IMR-90 (cell line): ENCODE results near the gene CD99. TPM values are rescaled to one million over a fixed set of nuclear protein-coding genes. Genes with fewer than 3 reads are reported as not detected.

Source experiments
- ATAC-seq: fragments of 200-7000 bp; cut with Tn5 transposase; 2 replicates; pipeline ENCODE4 v1.9.1; 2020; ENCODE audit warnings: low read depth, mild to moderate bottlenecking, moderate library complexity
- BruUV-seq: library from RNA; stranded (reverse); fragments of 400-500 nt; replicated peaks from 2 replicates; lab custom pipeline; 2021; lab: Mats Ljungman, UMichigan
- CTCF ChIA-PET: fragments of 300-600 bp; formaldehyde crosslinking; extraction: SDS; loops from one replicate; lab custom pipeline; 2021; ENCODE audit warnings: antibody characterized with exemption; lab: Yijun Ruan, JAX
- POLR2A ChIA-PET: fragments of 300-600 bp; sonication (Branson Sonifier 250); formaldehyde crosslinking; loops from one replicate; lab custom pipeline; 2022; ENCODE audit warnings: antibody characterized with exemption; ENCODE audit not compliant: unreplicated experiment; lab: Charles Lee
- DNase-seq: peaks from one replicate; pipeline ENCODE4 v3.0.0; 2013
- H2AFZ ChIP-seq: replicated peaks from 2 replicates; pipeline ENCODE3; 2013; ENCODE audit warnings: low read length, mild to moderate bottlenecking; ENCODE audit not compliant: poor library complexity
- H2AK5ac ChIP-seq: 2 replicates; pipeline ENCODE4 v1.6.1; 2013; ENCODE audit warnings: low read depth, low read length, inconsistent platforms
- H2AK9ac ChIP-seq: replicated peaks from 2 replicates; pipeline ENCODE3; 2013; ENCODE audit warnings: mild to moderate bottlenecking, low read depth, low read length, moderate library complexity; ENCODE audit not compliant: poor library complexity
- H2BK120ac ChIP-seq: 2 replicates; pipeline ENCODE4 v1.6.1; 2013; ENCODE audit warnings: low read depth, low read length, inconsistent platforms
- H2BK15ac ChIP-seq: 3 replicates; pipeline ENCODE4 v1.6.1; 2013; ENCODE audit warnings: low read depth, low read length, inconsistent platforms
- H2BK20ac ChIP-seq: 2 replicates; pipeline ENCODE4 v1.6.1; 2013; ENCODE audit warnings: low read depth, mild to moderate bottlenecking, inconsistent platforms, low read length, moderate library complexity
- H2BK5ac ChIP-seq: 2 replicates; pipeline ENCODE4 v1.6.1; 2013; ENCODE audit warnings: mild to moderate bottlenecking, low read depth, low read length, inconsistent platforms; ENCODE audit not compliant: poor library complexity, severe bottlenecking
- H3K14ac ChIP-seq: replicated peaks from 2 replicates; pipeline ENCODE4 v1.6.1; 2013; ENCODE audit warnings: low read depth, low read length, inconsistent platforms
- H3K18ac ChIP-seq: 2 replicates; pipeline ENCODE4 v1.6.1; 2013; ENCODE audit warnings: low read depth, low read length, control low read depth
- H3K23ac ChIP-seq: 2 replicates; pipeline ENCODE4 v1.6.1; 2013; ENCODE audit warnings: low read depth, low read length, inconsistent platforms
- H3K27ac ChIP-seq: 2 replicates; pipeline ENCODE4 v1.5.1; 2013; ENCODE audit warnings: mild to moderate bottlenecking, control low read depth, low read length; ENCODE audit not compliant: insufficient read depth
- H3K27me3 ChIP-seq: 2 replicates; pipeline ENCODE4 v1.6.1; 2013; ENCODE audit warnings: low read length; ENCODE audit not compliant: control insufficient read depth, insufficient read depth
- H3K36me3 ChIP-seq: 2 replicates; pipeline ENCODE4 v1.6.1; 2013; ENCODE audit warnings: low read length, mixed read lengths; ENCODE audit not compliant: control insufficient read depth, insufficient read depth
- H3K4ac ChIP-seq: 2 replicates; pipeline ENCODE4 v1.6.1; 2013; ENCODE audit warnings: low read depth, low read length, inconsistent platforms
- H3K4me1 ChIP-seq: 2 replicates; pipeline ENCODE4 v1.6.1; 2013; ENCODE audit warnings: low read length, mixed read lengths; ENCODE audit not compliant: control insufficient read depth, insufficient read depth
- H3K4me2 ChIP-seq: 2 replicates; pipeline ENCODE4 v1.6.1; 2013; ENCODE audit warnings: low read depth, mild to moderate bottlenecking, control low read depth, low read length, moderate library complexity
- H3K4me3 ChIP-seq: 2 replicates; pipeline ENCODE4 v1.5.1; 2013; ENCODE audit warnings: low read depth, mild to moderate bottlenecking, control low read depth, low read length, moderate library complexity; ENCODE audit not compliant: insufficient read depth
- H3K56ac ChIP-seq: 2 replicates; pipeline ENCODE4 v1.6.1; 2013; ENCODE audit warnings: low read length, inconsistent platforms; ENCODE audit not compliant: insufficient read depth; ENCODE audit errors: extremely low read depth
- H3K79me1 ChIP-seq, 2 experiments: 2 replicates each; pipeline ENCODE4 v1.6.1; 2013; ENCODE audit warnings: low read length in 2 of 2, inconsistent platforms in 1 of 2, low read depth in 1 of 2
- H3K9ac ChIP-seq: 2 replicates; pipeline ENCODE4 v1.6.1; 2013; ENCODE audit warnings: low read depth, low read length, control low read depth
- H3K9me1 ChIP-seq: 2 replicates; pipeline ENCODE4 v1.6.1; 2013; ENCODE audit warnings: low read length, inconsistent platforms; ENCODE audit not compliant: insufficient read depth
- H3K9me3 ChIP-seq: 2 replicates; pipeline ENCODE4 v1.6.1; 2013; ENCODE audit warnings: low read length; ENCODE audit not compliant: control insufficient read depth, insufficient read depth
- H4K20me1 ChIP-seq: 2 replicates; pipeline ENCODE4 v1.6.1; 2013; ENCODE audit warnings: low read length, inconsistent platforms; ENCODE audit not compliant: insufficient read depth
- H4K5ac ChIP-seq: 2 replicates; pipeline ENCODE4 v1.6.1; 2013; ENCODE audit warnings: mild to moderate bottlenecking, low read depth, low read length, control low read depth
- H4K8ac ChIP-seq, 2 experiments: 2 replicates each; pipeline ENCODE4 v1.6.1; 2013; ENCODE audit warnings: low read depth in 2 of 2, low read length in 2 of 2, control low read depth in 1 of 2, inconsistent platforms in 1 of 2
- H4K91ac ChIP-seq: 2 replicates; pipeline ENCODE4 v1.6.1; 2013; ENCODE audit warnings: low read depth, low read length, inconsistent platforms; ENCODE audit not compliant: insufficient read depth
- BHLHE40 ChIP-seq: fragments of 150-350 bp; IDR thresholded peaks from 2 replicates; pipeline ENCODE4 v1.6.1; 2016; ENCODE audit warnings: mild to moderate bottlenecking, low read depth, low read length
- CEBPB ChIP-seq: IDR thresholded peaks from 2 replicates; pipeline ENCODE4 v1.6.1; 2012; ENCODE audit warnings: low read depth, low read length, improper control_type of control experiment
- CHD1 ChIP-seq: IDR thresholded peaks from 2 replicates; pipeline ENCODE4 v1.6.1; 2012; ENCODE audit warnings: low read depth, low read length, improper control_type of control experiment
- CTCF ChIP-seq: conservative IDR thresholded peaks from 2 replicates; pipeline ENCODE4 v1.5.1; 2012; ENCODE audit warnings: mild to moderate bottlenecking, low read depth, low read length, improper control_type of control experiment
- ELK1 ChIP-seq: fragments of 150-350 bp; IDR thresholded peaks from 2 replicates; pipeline ENCODE4 v1.6.1; 2016; ENCODE audit warnings: low read depth, mild to moderate bottlenecking, low read length, moderate library complexity, borderline replicate concordance
- FOS ChIP-seq: fragments of 150-350 bp; IDR thresholded peaks from 2 replicates; pipeline ENCODE4 v1.6.1; 2016; ENCODE audit warnings: low read depth, low read length
- MAFK ChIP-seq: IDR thresholded peaks from 2 replicates; pipeline ENCODE4 v1.6.1; 2012; ENCODE audit warnings: low read depth, low read length, improper control_type of control experiment
- MAZ ChIP-seq: IDR thresholded peaks from 2 replicates; pipeline ENCODE4 v1.6.1; 2012; ENCODE audit warnings: low read depth, mild to moderate bottlenecking, low read length, improper control_type of control experiment, moderate library complexity, borderline replicate concordance
- MXI1 ChIP-seq: IDR thresholded peaks from 2 replicates; pipeline ENCODE4 v1.6.1; 2012; ENCODE audit warnings: low read depth, mild to moderate bottlenecking, low read length, moderate library complexity, borderline replicate concordance
- NFE2L2 ChIP-seq: fragments of 150-350 bp; IDR thresholded peaks from 2 replicates; pipeline ENCODE4 v1.6.1; 2016; ENCODE audit warnings: low read depth, mild to moderate bottlenecking, low read length
- POLR2A ChIP-seq: IDR thresholded peaks from 2 replicates; pipeline ENCODE4 v1.6.1; 2012; ENCODE audit warnings: mild to moderate bottlenecking, low read depth, low read length
- RAD21 ChIP-seq: IDR thresholded peaks from 2 replicates; pipeline ENCODE4 v1.6.1; 2012; ENCODE audit warnings: low read length, improper control_type of control experiment
- RCOR1 ChIP-seq: IDR thresholded peaks from 2 replicates; pipeline ENCODE4 v1.6.1; 2012; ENCODE audit warnings: mild to moderate bottlenecking, low read length, improper control_type of control experiment; ENCODE audit not compliant: insufficient replicate concordance
- RFX5 ChIP-seq: IDR thresholded peaks from 2 replicates; pipeline ENCODE4 v1.8.0; 2012; ENCODE audit warnings: low read depth, mild to moderate bottlenecking, low read length, moderate library complexity
- SMC3 ChIP-seq: fragments of 150-350 bp; IDR thresholded peaks from 2 replicates; pipeline ENCODE4 v1.6.1; 2016; ENCODE audit warnings: low read depth, mild to moderate bottlenecking, antibody characterized with exemption, low read length, moderate library complexity
- USF2 ChIP-seq: fragments of 150-350 bp; IDR thresholded peaks from 2 replicates; pipeline ENCODE4 v1.6.1; 2017; ENCODE audit warnings: mild to moderate bottlenecking, antibody characterized with exemption, low read length, low read depth
- WGBS, 2 experiments: methylation state at CpG; one replicate each; pipeline versions ENCODE4 v1.1.5 to v1.1.7; 2013; ENCODE audit warnings: missing lambda C conversion rate in 2 of 2; ENCODE audit not compliant: insufficient read length in 1 of 2; ENCODE audit errors: extremely low coverage in 2 of 2; 5-methylcytosine and 5-hydroxymethylcytosine counted together
- dilution Hi-C: fragments of 300-500 bp; cut with HindIII; formaldehyde crosslinking; loops from one replicate; pipeline ENCODE4 v1.14.3; 2018; ENCODE audit warnings: low sequenced_read_pairs; ENCODE audit not compliant: unreplicated experiment
- in situ Hi-C: fragments of 300-500 bp; cut with MboI; formaldehyde crosslinking; loops from 3 replicates; pipeline ENCODE4 v1.14.3; 2019; ENCODE audit warnings: low sequenced_read_pairs, inconsistent platforms, mixed read lengths
- intact Hi-C: fragments of 100-400 bp; cut with micrococcal nuclease; formaldehyde crosslinking; loops from 2 replicates; pipeline ENCODE4 v1.10.0; 2022
- polyA plus RNA-seq, 3 experiments: library from polyadenylated mRNA; depleted of rRNA; stranded (reverse); fragments of >200 nt; gene quantifications; 2 replicates each; pipeline ENCODE4 v1.2.3, GENCODE V29; 2012; ENCODE audit warnings: low replicate concordance in 1 of 3
- total RNA-seq: library from RNA; depleted of rRNA; stranded (reverse); fragments of >200 nt; gene quantifications from 2 replicates; pipeline ENCODE4 v1.2.3, GENCODE V29; 2012

CD99 gene
- total and polyA plus RNA-seq, 2 of the 4 experiments (the other 2 are of a cell fraction), result 102 to 369 TPM

GRCh38 chrX:2774057-2774456, 83.0 kb downstream of the CD99 start:
- Histone ChIP-seq H3K4me3 (no peak overlapping the region), H3K27ac (no peak overlapping the region), H2BK120ac (no peak overlapping the region), H3K36me3 (no peaks in the 10 kb centered on the region), H3K4me2 (no peak overlapping the region), H3K18ac (no peak overlapping the region), H3K9me1 (no peaks in the 10 kb centered on the region), H3K14ac (no peak overlapping the region), H4K8ac (no peak overlapping the region), H3K23ac (no peak overlapping the region), H4K5ac (no peak overlapping the region), H2AK5ac (no peak overlapping the region), H3K56ac (no peak overlapping the region), H4K91ac (no peak overlapping the region), H3K9ac (no peak overlapping the region), H3K4me1 (no peaks in the 10 kb centered on the region), H2AK9ac (no peak overlapping the region), H2BK15ac (no peak overlapping the region), H4K20me1 (no peaks in the 10 kb centered on the region), H2BK20ac (no peak overlapping the region), H2AFZ (no peak overlapping the region), H3K79me1 (no peaks in the 10 kb centered on the region), H2BK5ac (no peak overlapping the region), H3K4ac (no peak overlapping the region), H3K9me3 (peaks cover 4% of the 10 kb centered on the region; the same call in 1 of the 2 replicates), H3K27me3 (peaks cover 3% of the 10 kb centered on the region; the same call in 1 of the 2 replicates)
- ATAC-seq, result no peak
- no peak for TF ChIP-seq MAFK
- TF ChIP-seq MXI1, result no peak
- no peak for TF ChIP-seq MAZ
- no peak for TF ChIP-seq SMC3
- TF ChIP-seq POLR2A, result no peak
- TF ChIP-seq RAD21, result no peak
- TF ChIP-seq NFE2L2, result no peak
- TF ChIP-seq USF2, result no peak
- no peak for TF ChIP-seq CHD1
- TF ChIP-seq ELK1, result no peak
- no peak for TF ChIP-seq BHLHE40
- TF ChIP-seq CEBPB, result no peak
- TF ChIP-seq CTCF, result no peak
- no peak for TF ChIP-seq FOS
- TF ChIP-seq RCOR1, result no peak
- TF ChIP-seq RFX5, result no peak
- POLR2A ChIA-PET, result no interaction called here
- no TSS peak for BruUV-seq
- no peak for DNase-seq
- CTCF ChIA-PET, result no interaction called here
- dilution Hi-C loops, result no loop called here
- WGBS, 2 experiments, result 40% methylated on average over 1 of the region's 5 CpGs; no CpG with 5 or more reads in 1 of the 2 experiments
- in situ Hi-C loops, result no loop called here
- intact Hi-C loops, result no loop called here
